ENCODE data around the gene DYNC1H1. TPM values are rescaled to one million over a fixed set of nuclear protein-coding genes. Genes with fewer than 3 reads are reported as not detected.

Gene DYNC1H1
- total RNA-seq, 4 donors from 2014 or later, result 386 to 531 (median 472) TPM

GRCh38 chr14:101934601-101935150 is 29.7 kb upstream of the DYNC1H1 start:
- no peak for DNase-seq
- no peaks in the 10 kb centered on the region for H3K4me1 ChIP-seq
- no peak overlapping the region for H3K4me3 ChIP-seq
- H3K27me3 ChIP-seq, result no peaks in the 10 kb centered on the region
- TF ChIP-seq POLR2A (IDR thresholded peaks at IDR 0.05) (no peak), CTCF (IDR thresholded peaks at IDR 0.05) (no peak)
- no peaks in the 10 kb centered on the region for H3K9me3 ChIP-seq
- H3K27ac ChIP-seq, result no peak overlapping the region
- H3K36me3 ChIP-seq, result no peaks in the 10 kb centered on the region

- Histone ChIP-seq H3K27ac (no peak overlapping the region), H3K27me3 (no peaks in the 10 kb centered on the region), H3K4me3 (no peak overlapping the region), H3K36me3 (no peaks in the 10 kb centered on the region), H3K9me3 (no peaks in the 10 kb centered on the region), H3K4me1 (no peaks in the 10 kb centered on the region)
- TF ChIP-seq POLR2A (IDR thresholded peaks at IDR 0.05) (no peak), CTCF (IDR thresholded peaks at IDR 0.05) (no peak)
- DNase-seq, result no peak
Observed at GRCh38 chr14:101937926-101938767, 26.2 kb upstream of the DYNC1H1 start.

- no peaks in the 10 kb centered on the region for H3K27me3 ChIP-seq
- no peak for DNase-seq
- H3K9me3 ChIP-seq, result no peaks in the 10 kb centered on the region
- H3K36me3 ChIP-seq, result no peaks in the 10 kb centered on the region
- no peak for TF ChIP-seq POLR2A (IDR thresholded peaks at IDR 0.05)
- TF ChIP-seq CTCF (IDR thresholded peaks at IDR 0.05), result no peak
- no peaks in the 10 kb centered on the region for H3K4me1 ChIP-seq
- no peak overlapping the region for H3K27ac ChIP-seq
- H3K4me3 ChIP-seq, result no peak overlapping the region
Observed at GRCh38 chr14:101939646-101940170, 24.7 kb upstream of the DYNC1H1 start.

- Histone ChIP-seq H3K27me3 (no peaks in the 10 kb centered on the region), H3K4me3 (no peak overlapping the region), H3K9me3 (no peaks in the 10 kb centered on the region), H3K27ac (no peak overlapping the region), H3K36me3 (no peaks in the 10 kb centered on the region), H3K4me1 (peaks cover 0 to 7% (median 5%) of the 10 kb centered on the region in 4 donors)
- DNase-seq, result no peak
- TF ChIP-seq POLR2A (IDR thresholded peaks at IDR 0.05), result no peak
- no peak for TF ChIP-seq CTCF (IDR thresholded peaks at IDR 0.05)
Observed at GRCh38 chr14:101944451-101944850, 19.9 kb upstream of the DYNC1H1 start.

GRCh38 chr14:101945171-101945570 is 19.2 kb upstream of the DYNC1H1 start:
- Histone ChIP-seq H3K27me3 (no peaks in the 10 kb centered on the region), H3K9me3 (no peaks in the 10 kb centered on the region), H3K4me1 (peaks cover 0 to 13% (median 7%) of the 10 kb centered on the region in 4 donors), H3K27ac (no peak overlapping the region), H3K36me3 (no peaks in the 10 kb centered on the region), H3K4me3 (no peak overlapping the region)
- no peak for DNase-seq
- TF ChIP-seq POLR2A (IDR thresholded peaks at IDR 0.05) (no peak), CTCF (IDR thresholded peaks at IDR 0.05) (no peak)
